ENCODE results near the gene RNF40.

- TF ChIP-seq CTCF (IDR thresholded peaks at IDR 0.05; ENCODE audit: low read depth, low read length, poor library complexity, severe bottlenecking): no peak
- TF ChIP-seq EZH2phosphoT487 (IDR thresholded peaks at IDR 0.05; ENCODE audit: borderline replicate concordance, low read length): no peak
These were observed 25.0 kb downstream of the RNF40 start, which contains the start of gene ZNF629 for GRCh38 chr16:30786936-30787612.
